SK-N-SH treated with all-trans-retinoic acid at 6 μM for 48 hours (cell line): ENCODE data around the gene EML1.

Source experiments
- ATAC-seq: fragments of 200-7000 bp; cut with Tn5 transposase; 3 replicates; pipeline ENCODE4 v1.9.1; 2020; ENCODE audit warnings: mild to moderate bottlenecking, moderate library complexity
- CSDC2 ChIP-seq: fragments of 250-450 bp; sonication (Bioruptor Pico); IDR thresholded peaks from 2 replicates; pipeline ENCODE4 v1.5.0; 2020; ENCODE audit warnings: mild to moderate bottlenecking, moderate library complexity
- ESRRG ChIP-seq: fragments of 250-450 bp; sonication (Bioruptor Pico); IDR thresholded peaks from 2 replicates; pipeline ENCODE4 v1.6.1; 2021; ENCODE audit warnings: mild to moderate bottlenecking
- GLIS3 ChIP-seq: fragments of 250-450 bp; sonication (Bioruptor Pico); IDR thresholded peaks from 2 replicates; pipeline ENCODE4 v1.5.0; 2020; ENCODE audit warnings: mild to moderate bottlenecking, moderate library complexity
- ISL1 ChIP-seq: fragments of 250-450 bp; sonication (Bioruptor Pico); IDR thresholded peaks from 2 replicates; pipeline ENCODE4 v2.1.2; 2022; ENCODE audit warnings: mild to moderate bottlenecking, moderate library complexity
- OSR1 ChIP-seq: fragments of 250-450 bp; sonication (Bioruptor Pico); IDR thresholded peaks from 2 replicates; pipeline ENCODE4 v1.8.0; 2022; ENCODE audit warnings: moderate library complexity, mild to moderate bottlenecking, inconsistent platforms
- PPARA ChIP-seq: fragments of 250-450 bp; sonication (Bioruptor Pico); IDR thresholded peaks from 2 replicates; pipeline ENCODE4 v1.5.0; 2020; ENCODE audit warnings: mild to moderate bottlenecking, borderline replicate concordance
- RARB ChIP-seq: fragments of 250-450 bp; sonication (Bioruptor Pico); IDR thresholded peaks from 2 replicates; pipeline ENCODE4 v1.8.0; 2021; ENCODE audit warnings: mild to moderate bottlenecking, moderate library complexity
- SNAI2 ChIP-seq: fragments of 250-450 bp; sonication (Bioruptor Pico); IDR thresholded peaks from 2 replicates; pipeline ENCODE4 v1.5.0; 2020; ENCODE audit warnings: mild to moderate bottlenecking, moderate library complexity
- TCF4 ChIP-seq: fragments of 250-450 bp; sonication (Bioruptor Pico); IDR thresholded peaks from 2 replicates; pipeline ENCODE4 v1.8.0; 2021; ENCODE audit warnings: mild to moderate bottlenecking, moderate library complexity, borderline replicate concordance
- TOX ChIP-seq: fragments of 250-450 bp; sonication (Bioruptor Pico); IDR thresholded peaks from 2 replicates; pipeline ENCODE4 v1.8.0; 2021; ENCODE audit warnings: mild to moderate bottlenecking, moderate library complexity, borderline replicate concordance
- ZC3H10 ChIP-seq: fragments of 250-450 bp; sonication (Bioruptor Pico); IDR thresholded peaks from 2 replicates; pipeline ENCODE4 v1.5.1; 2021; ENCODE audit warnings: mild to moderate bottlenecking, moderate library complexity
- ZFP3 ChIP-seq: fragments of 250-450 bp; sonication (Bioruptor Pico); IDR thresholded peaks from 2 replicates; pipeline ENCODE4 v1.5.0; 2020; ENCODE audit warnings: mild to moderate bottlenecking, moderate library complexity
- ZNF565 ChIP-seq: fragments of 450-650 bp; formaldehyde crosslinking; conservative IDR thresholded peaks from 2 replicates; pipeline ENCODE4 v1.5.0; 2020; ENCODE audit warnings: low read depth, mild to moderate bottlenecking, moderate library complexity
- ZNF8 ChIP-seq: fragments of 450-650 bp; formaldehyde crosslinking; IDR thresholded peaks from 2 replicates; pipeline ENCODE4 v1.5.0; 2020; ENCODE audit warnings: mild to moderate bottlenecking, moderate library complexity
- TF ChIP-seq, protein P1 (sequence below): fragments of 250-450 bp; sonication (Bioruptor Pico); IDR thresholded peaks from 2 replicates; pipeline ENCODE4 v1.5.1; 2021; ENCODE audit warnings: mild to moderate bottlenecking, moderate library complexity
- TF ChIP-seq, protein P2 (sequence below): fragments of 250-450 bp; sonication (Bioruptor Pico); IDR thresholded peaks from 2 replicates; pipeline ENCODE4 v1.8.0; 2020; ENCODE audit warnings: mild to moderate bottlenecking, moderate library complexity, borderline replicate concordance
- TF ChIP-seq, protein P3 (sequence below): fragments of 250-450 bp; sonication (Bioruptor Pico); IDR thresholded peaks from 2 replicates; pipeline ENCODE4 v1.5.0; 2020; ENCODE audit warnings: mild to moderate bottlenecking, moderate library complexity
- TF ChIP-seq, protein P4 (sequence below): fragments of 250-450 bp; sonication (Bioruptor Pico); IDR thresholded peaks from 2 replicates; pipeline ENCODE4 v1.5.1; 2020; ENCODE audit warnings: low read depth, mild to moderate bottlenecking, moderate library complexity

The EML1 gene

DNA sequence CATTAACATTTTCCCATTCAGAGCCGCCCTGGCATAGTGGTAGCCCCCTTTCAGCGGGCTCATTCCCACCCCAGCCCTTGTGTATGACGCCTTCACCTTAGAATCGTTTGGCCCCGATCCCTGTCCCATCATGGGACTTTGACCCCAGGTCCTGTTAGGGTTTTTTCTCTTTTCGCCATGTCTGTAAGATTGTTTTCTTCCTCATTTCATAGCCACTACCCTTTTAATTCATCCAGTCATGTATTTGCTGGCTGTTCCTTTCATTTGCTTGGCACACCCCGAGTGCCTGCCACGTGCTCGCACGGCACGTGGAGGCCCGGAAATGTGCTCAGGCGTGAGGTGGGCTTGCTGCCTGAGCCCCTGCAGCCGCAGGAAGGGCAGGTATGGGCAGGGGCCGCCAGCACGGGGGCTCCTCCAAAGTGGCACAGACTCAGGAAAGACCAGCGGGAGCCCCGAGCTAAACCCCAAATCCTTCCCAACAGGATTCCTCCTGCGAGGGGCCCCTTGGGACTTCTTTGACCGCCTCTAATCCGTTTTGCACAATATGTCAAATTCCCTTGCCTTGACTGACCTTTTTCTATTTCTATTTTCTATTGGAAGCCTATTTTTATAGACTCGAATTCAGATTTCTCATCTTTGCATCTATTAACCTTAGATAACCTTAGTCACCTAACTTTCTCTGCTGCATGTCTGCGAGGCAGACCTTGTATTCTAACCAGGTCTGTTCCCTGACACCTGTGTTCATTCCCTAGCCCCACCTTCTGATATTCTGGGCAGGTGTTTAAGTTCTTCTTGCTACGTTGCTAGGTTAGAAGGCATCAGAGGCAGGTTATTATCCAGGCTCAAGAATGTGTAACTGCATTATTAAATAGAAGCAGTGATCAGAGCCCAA lies 114.8 kb downstream of the EML1 start:
- ATAC-seq: no peak
- TF ChIP-seq, protein P1, sequence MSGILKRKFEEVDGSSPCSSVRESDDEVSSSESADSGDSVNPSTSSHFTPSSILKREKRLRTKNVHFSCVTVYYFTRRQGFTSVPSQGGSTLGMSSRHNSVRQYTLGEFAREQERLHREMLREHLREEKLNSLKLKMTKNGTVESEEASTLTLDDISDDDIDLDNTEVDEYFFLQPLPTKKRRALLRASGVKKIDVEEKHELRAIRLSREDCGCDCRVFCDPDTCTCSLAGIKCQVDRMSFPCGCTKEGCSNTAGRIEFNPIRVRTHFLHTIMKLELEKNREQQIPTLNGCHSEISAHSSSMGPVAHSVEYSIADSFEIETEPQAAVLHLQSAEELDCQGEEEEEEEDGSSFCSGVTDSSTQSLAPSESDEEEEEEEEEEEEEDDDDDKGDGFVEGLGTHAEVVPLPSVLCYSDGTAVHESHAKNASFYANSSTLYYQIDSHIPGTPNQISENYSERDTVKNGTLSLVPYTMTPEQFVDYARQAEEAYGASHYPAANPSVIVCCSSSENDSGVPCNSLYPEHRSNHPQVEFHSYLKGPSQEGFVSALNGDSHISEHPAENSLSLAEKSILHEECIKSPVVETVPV (CRISPR knock-in tag): no peak
- TF ChIP-seq ZFP3 (CRISPR knock-in tag) (no peak), CSDC2 (CRISPR knock-in tag) (no peak), ZNF565 (CRISPR knock-in tag) (no peak), ESRRG (CRISPR knock-in tag) (no peak), RARB (no peak), ZC3H10 (CRISPR knock-in tag) (no peak), TOX (CRISPR knock-in tag) (no peak), ZNF8 (no peak), SNAI2 (CRISPR knock-in tag) (no peak), PPARA (CRISPR knock-in tag) (no peak), GLIS3 (no peak), ISL1 (CRISPR knock-in tag) (no peak)
- TF ChIP-seq, protein P2, sequence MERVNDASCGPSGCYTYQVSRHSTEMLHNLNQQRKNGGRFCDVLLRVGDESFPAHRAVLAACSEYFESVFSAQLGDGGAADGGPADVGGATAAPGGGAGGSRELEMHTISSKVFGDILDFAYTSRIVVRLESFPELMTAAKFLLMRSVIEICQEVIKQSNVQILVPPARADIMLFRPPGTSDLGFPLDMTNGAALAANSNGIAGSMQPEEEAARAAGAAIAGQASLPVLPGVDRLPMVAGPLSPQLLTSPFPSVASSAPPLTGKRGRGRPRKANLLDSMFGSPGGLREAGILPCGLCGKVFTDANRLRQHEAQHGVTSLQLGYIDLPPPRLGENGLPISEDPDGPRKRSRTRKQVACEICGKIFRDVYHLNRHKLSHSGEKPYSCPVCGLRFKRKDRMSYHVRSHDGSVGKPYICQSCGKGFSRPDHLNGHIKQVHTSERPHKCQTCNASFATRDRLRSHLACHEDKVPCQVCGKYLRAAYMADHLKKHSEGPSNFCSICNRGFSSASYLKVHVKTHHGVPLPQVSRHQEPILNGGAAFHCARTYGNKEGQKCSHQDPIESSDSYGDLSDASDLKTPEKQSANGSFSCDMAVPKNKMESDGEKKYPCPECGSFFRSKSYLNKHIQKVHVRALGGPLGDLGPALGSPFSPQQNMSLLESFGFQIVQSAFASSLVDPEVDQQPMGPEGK (CRISPR knock-in tag): no peak
- TF ChIP-seq, protein P3, sequence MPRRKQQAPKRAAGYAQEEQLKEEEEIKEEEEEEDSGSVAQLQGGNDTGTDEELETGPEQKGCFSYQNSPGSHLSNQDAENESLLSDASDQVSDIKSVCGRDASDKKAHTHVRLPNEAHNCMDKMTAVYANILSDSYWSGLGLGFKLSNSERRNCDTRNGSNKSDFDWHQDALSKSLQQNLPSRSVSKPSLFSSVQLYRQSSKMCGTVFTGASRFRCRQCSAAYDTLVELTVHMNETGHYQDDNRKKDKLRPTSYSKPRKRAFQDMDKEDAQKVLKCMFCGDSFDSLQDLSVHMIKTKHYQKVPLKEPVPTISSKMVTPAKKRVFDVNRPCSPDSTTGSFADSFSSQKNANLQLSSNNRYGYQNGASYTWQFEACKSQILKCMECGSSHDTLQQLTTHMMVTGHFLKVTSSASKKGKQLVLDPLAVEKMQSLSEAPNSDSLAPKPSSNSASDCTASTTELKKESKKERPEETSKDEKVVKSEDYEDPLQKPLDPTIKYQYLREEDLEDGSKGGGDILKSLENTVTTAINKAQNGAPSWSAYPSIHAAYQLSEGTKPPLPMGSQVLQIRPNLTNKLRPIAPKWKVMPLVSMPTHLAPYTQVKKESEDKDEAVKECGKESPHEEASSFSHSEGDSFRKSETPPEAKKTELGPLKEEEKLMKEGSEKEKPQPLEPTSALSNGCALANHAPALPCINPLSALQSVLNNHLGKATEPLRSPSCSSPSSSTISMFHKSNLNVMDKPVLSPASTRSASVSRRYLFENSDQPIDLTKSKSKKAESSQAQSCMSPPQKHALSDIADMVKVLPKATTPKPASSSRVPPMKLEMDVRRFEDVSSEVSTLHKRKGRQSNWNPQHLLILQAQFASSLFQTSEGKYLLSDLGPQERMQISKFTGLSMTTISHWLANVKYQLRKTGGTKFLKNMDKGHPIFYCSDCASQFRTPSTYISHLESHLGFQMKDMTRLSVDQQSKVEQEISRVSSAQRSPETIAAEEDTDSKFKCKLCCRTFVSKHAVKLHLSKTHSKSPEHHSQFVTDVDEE: no peak
- TF ChIP-seq, protein P4, sequence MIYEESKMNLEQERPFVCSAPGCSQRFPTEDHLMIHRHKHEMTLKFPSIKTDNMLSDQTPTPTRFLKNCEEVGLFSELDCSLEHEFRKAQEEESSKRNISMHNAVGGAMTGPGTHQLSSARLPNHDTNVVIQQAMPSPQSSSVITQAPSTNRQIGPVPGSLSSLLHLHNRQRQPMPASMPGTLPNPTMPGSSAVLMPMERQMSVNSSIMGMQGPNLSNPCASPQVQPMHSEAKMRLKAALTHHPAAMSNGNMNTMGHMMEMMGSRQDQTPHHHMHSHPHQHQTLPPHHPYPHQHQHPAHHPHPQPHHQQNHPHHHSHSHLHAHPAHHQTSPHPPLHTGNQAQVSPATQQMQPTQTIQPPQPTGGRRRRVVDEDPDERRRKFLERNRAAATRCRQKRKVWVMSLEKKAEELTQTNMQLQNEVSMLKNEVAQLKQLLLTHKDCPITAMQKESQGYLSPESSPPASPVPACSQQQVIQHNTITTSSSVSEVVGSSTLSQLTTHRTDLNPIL (CRISPR knock-in tag): no peak

DNA sequence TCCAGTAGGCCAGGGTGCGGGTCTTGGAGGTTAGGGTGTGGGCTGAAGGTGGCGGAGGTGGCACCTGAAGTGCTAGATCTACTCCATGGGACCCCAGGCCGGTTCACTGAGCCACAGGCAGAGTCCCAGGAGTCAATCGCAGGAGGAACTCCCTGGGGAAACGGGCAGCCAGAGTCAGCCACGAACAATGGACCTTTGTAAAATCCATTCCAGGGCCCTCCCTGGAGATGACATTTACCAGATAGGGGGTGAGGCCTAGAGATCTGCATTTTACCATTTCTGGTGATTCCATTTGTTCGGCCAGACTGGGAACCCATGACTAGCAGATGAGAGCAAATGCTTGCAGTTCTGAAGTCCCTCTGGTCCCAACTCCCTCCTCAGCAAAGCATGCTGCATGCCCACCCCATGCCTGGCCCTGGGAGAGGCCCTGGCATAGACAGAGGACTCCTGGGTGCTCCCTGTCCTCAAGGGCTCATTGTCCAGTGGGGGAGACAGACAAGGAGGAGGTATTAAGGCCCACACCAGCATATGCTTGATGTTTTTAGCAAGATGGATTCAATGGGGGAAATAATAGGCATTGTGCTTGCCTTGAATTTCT lies 115.5 kb downstream of the EML1 start:
- TF ChIP-seq GLIS3: no peak
- TF ChIP-seq TOX (CRISPR knock-in tag): no peak
- no peak for ATAC-seq

DNA sequence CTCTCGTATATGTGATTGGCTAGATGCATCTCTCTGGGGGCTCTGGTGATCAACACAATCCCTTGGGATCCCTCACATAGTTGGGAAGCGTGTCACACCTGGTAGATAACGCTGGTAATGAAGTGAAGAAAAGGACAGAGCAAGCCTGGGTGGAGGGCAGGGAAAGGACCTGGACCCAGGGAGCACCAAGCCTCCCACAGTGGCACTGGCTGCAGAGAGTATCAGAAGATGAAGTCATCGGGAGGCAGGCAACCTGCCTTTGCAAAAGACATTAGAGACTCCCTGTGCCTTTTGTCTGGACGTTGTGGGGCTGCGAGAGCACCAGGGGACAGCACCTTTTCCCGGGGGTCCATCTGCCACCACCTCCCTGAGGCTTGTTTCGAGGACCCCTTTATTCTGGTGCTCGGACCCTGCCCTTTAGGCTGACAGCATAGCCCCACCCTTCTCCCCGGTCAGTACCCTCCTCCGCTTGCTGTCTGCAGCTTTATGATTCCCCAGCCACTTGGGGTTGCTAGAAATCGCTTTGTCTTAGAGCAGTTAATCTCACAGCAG lies 116.4 kb downstream of the EML1 start:
- TF ChIP-seq CSDC2 (CRISPR knock-in tag) (no peak), ZC3H10 (CRISPR knock-in tag) (no peak)
- ATAC-seq: no peak

DNA sequence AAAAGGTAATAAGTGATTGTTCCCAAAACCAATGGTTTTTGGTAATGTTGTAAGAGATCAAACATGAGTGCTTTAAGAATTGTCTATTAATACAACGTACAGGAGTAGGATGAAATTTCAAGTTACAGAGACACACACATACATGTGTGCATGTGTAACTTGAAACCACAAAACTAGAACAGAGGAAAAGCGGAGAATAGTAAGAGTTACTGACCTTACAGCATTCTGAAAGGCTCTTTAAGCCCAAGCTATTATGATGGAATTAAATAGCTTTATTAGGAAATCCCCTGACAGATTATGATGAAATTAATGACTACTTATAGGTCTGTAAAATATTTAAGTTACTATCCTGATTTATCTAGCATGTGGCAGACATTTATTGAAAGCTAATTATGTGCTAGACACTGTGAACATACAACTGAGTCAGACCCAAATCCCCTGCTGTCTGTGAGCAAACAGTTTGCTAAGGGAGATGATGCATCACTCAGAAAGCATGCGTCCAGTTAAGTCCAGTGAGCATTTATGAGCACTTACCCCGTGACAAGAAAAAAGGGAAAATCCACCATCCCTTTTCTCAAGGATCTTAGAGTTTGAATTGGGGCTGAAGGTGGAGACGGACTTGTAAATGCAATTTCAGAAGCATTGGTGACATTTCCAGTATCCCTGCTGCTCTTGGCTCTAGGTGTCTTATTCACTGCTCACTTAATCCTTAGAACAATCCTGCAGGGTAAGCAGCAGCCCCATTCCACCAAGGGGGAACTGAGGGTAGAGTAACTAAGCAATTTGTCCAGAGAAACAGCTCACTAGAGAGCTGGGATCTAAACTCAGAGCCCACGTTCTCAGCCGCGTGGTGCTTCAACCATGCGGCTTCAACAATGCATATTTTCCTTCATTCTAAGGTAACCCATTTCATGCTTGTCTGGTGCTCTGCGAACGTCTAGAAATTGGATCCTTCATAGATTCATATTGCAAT lies 117.4 kb downstream of the EML1 start:
- peak; percentile 96 for ATAC-seq
- TF ChIP-seq ISL1 (CRISPR knock-in tag): peak; percentile 57
- no peak for TF ChIP-seq OSR1 (CRISPR knock-in tag)
- no peak for TF ChIP-seq TCF4 (CRISPR knock-in tag)
- no peak for TF ChIP-seq ZFP3 (CRISPR knock-in tag)
